GM21526 (cell line): Measurements from ENCODE around the gene TF.
"Not testable (repeated sequence)": the region's sequence is repeated elsewhere in the genome, so short reads cannot be mapped to it uniquely, and the experiment has no call there.

ENCODE experiments used
- ATAC-seq: cut with Tn5 transposase; IDR thresholded peaks from one replicate; pipeline ENCODE4 v1.9.1; 2021; ENCODE audit warnings: moderate library complexity; ENCODE audit not compliant: unreplicated experiment, low FRiP score

Gene TF

DNA sequence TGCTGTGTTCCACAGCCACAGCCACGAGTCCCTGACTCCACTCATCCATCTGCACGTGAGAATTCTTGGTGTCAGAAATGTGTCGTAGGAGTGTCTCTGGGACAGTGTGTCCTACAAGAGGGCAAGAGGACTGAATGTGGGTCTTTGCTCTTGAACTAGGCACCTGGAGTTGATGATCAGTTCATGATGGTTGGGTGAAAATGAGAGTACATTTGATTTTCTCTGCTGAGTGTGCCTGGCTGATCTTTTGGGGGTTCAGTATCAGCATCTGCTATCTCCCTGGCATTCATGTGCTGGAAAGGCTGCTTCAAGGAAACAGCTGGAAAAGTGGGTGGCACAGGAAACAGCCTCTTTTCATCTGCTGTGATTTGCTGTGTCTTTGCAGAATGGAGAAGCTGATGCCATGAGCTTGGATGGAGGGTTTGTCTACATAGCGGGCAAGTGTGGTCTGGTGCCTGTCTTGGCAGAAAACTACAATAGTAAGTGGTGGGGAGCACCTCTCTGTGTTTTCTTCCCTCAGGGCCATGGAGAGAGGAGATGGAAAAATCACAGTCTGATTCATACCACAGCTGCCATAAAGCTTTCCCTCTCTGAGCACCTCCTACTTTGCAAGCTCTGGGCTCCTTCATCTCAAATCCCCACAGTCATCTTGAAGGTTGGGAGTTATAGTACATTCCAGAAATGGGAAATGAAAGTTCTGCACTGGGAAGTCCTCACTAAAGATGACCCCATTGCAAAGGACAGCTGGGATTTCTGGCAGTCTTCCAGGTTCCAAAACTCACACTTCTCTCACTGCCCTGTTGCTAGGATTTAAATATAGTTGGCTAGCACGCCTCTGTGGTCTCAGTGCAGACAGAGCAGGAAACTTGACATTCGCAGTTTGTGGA lies 17.8 kb downstream of the TF start:
- no peak for ATAC-seq

DNA sequence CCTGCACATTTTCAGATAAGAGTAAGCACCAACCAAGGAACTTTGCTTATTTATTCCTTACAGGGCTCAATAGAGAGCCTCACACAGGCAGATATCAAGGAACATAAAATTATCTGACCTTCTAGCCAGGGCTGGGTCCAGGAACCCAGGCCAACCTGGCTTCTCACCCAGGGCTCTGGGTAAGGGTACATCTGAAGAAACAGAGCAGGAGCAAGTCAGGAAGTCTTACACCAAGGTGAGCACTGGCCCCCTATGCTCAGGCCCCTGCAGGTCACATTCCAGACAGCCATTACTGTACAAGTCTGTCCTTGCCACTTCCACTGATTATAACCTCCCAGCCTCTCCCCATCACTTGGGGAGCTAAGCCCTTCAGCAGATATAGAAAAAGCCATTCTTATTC lies 19.1 kb downstream of the TF start:
- ATAC-seq: no peak

DNA sequence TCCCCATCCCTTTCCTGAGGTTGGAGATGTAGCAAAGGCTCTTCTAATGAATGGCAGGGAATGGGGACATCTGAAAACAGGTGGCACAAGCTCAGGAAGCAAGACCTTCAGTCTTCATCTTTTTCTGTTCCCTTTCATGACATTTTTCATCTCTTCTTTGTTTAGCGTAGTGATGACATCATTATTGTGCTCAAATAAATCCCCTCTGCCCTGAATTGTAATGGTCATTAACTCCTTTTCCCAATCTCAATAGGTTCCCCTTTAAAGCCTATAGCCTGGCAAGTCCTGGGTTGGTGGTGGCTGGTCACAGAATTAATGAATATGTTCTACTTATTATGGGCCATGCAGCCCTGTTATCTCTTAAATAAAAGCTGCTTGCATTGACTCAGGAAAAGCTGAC lies 21.4 kb downstream of the TF start:
- no peak for ATAC-seq

DNA sequence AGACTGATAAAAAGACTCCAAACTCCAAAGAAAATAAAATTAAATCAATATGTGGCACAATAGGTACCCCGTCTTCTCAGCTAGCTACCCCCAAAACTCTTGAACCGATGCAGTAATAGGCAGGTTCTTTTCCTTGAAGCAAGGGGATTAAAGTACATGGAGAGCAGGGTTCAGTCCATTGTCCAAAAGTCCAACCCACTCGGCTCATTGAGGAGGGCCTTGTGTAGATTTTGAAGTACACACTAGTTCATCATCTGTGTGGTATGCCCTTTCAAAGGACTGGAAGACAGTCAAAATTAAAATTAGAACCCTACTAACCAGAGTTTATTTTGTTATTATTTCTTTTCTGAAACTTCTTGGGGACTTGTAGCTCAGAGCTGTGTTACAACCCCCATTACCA lies 23.3 kb downstream of the TF start:
- ATAC-seq: no peak

DNA sequence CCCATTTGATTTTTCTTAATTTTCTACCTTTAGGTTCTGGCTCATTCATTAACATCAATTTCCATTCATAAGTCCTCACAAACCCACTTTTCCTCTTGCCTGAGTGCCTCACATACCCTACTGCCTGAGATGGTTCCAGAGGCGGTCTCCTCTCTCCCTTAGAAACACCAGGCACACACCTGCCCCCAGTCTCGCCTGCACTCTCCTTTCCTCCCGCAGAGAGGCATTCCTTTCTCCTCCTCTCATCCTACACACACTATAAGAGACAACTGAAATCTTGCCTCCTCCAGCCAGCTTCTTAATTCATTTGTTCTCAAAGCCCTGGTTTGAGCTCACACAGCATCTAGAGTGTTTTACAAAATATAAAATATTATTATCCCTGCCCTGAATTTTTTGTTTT lies 27.5 kb downstream of the TF start:
- no peak for ATAC-seq

DNA sequence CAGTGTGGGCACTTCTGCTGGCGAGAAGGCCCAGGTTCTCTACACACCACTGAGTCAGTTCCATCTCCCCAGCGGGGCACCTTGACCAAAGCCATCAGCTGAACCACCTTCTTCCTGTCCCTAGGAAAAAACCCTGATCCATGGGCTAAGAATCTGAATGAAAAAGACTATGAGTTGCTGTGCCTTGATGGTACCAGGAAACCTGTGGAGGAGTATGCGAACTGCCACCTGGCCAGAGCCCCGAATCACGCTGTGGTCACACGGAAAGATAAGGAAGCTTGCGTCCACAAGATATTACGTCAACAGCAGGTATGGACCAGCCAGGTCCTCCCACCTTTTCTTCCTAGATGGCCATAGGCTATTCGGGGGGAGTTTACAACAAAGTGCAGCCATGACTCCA lies 29.1 kb downstream of the TF start:
- no peak for ATAC-seq

DNA sequence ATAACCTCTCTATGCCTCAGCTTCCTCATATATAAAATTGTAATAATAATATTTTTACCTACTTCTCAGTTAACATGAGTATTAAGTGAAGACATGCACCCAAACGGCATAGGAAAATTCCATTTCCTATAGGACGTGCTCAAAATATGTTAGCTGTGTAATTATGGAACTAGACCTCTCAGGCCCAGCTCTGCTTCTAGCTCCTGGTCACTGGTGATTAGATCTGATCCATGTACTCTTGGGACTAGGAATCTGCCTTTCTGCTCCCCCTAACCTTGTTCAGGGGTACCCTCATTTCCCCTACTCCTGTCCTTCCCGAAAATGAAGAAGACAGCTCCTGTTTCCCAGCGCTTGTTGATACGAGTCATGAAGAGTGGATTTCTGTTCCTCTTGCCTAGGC lies 29.6 kb downstream of the TF start:
- ATAC-seq: no peak

DNA sequence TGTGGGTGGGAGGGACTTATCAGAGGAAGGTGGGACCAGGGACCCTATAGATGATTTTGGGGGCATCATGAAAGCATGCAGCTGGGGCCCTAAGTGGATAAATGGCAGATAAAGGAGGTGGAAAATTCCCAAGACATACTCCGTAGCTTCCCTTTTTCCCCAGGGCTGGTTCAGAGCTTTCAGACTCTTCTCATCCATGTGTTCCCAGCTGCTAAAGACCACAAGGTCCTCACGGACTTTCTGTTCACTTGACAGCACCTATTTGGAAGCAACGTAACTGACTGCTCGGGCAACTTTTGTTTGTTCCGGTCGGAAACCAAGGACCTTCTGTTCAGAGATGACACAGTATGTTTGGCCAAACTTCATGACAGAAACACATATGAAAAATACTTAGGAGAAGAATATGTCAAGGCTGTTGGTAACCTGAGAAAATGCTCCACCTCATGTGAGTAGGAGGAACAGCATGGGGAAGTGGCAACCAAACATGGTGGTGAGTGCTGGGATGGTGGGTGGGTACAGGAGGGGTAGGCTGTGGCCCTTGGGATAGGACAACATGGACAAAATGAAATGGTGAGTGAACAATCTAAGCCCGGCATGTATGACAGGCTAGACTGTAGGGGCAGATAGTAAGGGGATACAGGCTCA lies 30.7 kb downstream of the TF start:
- no peak for ATAC-seq

DNA sequence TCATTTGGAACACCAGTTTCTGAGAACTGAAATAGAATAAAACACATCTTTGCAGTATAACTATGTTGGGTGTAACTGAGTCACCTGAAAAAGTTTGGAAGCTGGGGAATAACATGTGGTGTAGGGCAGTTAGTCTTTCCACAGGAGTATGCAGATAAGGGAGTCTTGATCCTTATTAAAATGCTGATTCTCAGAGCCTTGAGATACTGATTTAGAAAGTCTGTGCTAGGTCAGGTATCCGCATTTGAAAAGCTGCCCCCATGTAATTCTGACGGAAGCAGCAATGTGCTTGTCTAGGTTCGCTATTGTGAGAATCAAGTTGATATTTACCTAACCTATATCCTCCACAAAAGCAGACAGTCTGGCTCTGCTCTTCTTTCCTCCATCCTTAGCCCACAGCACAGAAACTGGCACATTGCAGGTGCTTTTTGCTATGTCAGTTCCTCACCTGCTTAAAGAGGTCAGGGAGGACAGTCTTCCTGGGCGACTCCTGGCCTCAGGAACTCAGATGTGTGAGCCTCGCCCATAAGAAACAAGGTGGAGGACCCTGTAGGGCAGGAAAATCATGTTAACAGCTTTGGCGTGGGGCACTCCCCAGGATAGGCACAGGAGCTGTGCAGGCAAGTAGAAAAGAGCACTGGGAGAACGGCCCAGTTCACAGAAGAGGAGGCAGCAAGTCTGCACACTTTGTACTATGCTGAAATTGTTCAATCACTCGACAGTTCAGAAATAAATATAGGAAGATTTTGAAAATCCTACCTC lies 31.8 kb downstream of the TF start:
- ATAC-seq: no peak

DNA sequence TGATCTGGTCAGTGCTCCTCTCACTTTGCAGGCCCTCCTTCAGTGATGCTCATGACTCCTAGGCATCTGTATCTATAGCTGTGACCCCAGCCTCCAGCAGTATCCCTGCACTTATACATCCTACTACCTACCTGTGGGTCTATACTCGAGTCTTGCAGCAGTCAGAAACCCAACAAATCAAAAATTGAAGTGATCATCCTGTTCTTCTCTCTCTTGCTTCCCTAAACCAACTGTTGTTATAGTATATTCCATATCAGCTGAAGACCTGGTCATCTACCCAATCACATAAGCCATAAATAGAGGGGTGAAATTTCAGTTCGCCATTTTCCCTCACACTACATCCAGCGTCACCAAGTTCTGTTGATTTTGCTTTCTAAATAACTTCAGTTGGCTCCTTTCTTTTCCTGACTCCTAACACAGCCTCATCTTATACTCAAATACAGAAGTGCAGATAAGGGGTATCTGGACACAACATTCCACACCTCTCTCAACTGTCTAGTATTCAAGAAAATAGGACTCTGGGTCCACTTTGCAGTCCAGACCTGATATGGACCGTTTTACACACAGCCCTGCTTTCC lies 33.5 kb downstream of the TF start:
- ATAC-seq: no peak

DNA sequence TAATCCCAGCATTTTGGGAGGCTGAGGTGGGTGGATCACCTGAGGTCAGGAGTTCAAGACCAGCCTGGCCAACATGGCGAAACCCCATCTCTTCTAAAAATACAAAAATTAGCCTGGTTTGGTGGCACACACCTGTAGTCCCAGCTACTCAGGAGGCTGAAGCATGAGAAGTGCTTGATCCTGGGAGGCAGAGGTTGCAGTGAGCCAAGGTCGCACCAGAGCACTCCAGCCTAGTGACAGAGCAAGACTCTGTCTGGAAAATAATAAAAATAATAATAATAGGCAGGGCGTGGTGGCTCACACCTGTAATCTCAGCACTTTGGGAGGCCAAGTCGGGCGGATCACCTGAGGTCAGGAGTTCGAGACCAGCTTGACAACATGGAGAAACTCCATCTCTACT lies 34.6 kb downstream of the TF start:
- not testable (repeated sequence) for ATAC-seq

DNA sequence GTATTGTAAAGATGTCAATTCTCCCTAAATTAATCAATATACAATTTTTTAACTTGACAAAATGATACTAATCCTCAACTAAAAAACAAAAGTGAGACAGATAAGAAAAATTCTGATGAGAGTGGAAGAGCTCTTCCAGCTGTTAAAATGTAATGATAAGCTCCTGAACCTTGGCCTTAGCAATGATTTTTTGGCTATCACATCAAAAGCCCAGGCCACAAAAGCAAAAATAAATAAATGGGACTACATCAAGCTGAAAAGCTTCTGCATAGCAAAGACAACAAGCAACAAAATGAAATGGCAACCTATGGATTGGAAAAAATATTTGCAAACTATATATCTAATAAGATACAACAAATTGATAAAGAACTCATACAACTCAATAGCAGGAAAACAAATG lies 35.4 kb downstream of the TF start:
- no peak for ATAC-seq

DNA sequence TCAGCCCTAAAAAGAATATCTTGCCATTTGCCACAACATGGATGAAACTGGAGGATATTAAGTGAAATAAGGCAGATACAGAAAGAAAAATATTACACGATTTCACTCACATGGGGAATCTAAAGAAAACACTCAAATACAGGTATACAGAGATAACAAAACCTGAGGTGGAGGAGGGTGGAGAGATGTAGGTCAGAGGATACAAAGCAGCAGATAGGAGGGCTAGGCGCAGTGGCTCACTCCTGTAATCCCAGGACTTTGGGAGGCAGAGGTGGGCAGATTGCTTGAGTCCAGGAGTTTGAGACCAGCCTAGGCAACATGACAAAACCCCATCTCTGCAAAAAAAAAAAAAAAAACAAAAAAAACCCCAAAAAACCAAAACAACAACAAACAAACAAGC lies 36.3 kb downstream of the TF start:
- no peak for ATAC-seq

DNA sequence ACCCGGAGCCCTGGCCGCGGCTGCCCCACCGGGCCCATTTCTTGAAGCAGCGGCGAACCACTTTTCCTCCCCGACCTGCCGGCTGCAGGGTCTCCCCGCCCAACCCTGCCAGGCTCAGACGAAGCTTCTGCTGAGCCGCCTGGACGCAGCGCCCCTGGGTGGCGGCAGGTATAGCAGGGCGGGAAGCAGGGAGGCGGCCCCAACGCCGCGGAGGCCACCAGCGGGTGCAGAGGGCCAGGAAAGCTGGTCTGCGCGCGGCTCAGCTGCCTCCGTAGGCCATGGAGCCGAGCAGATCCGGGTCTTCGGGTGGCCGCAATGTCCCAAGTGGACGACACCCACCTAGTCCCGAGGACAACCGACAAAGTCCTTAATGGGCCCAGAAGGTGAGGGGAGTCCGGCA lies 37.6 kb downstream of the TF start:
- no peak for ATAC-seq

DNA sequence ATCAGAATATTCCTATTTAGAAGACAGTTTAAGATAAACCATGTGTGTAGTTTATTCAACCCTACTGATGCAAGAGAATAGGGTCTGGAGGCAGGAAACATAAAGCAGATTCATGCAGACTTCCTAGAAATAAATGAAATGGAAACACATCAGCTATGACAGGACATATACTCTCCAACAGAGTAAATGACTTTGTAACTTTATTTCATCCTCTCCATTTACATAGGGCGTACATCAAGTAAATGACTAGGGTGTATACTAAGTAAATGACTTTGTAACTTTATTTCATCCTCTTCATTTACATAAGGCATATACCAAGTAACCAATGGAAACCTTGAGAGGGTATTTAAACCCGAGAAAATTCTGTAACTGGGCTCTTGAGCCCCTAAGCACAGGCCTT lies 41.8 kb downstream of the TF start:
- ATAC-seq: no peak

DNA sequence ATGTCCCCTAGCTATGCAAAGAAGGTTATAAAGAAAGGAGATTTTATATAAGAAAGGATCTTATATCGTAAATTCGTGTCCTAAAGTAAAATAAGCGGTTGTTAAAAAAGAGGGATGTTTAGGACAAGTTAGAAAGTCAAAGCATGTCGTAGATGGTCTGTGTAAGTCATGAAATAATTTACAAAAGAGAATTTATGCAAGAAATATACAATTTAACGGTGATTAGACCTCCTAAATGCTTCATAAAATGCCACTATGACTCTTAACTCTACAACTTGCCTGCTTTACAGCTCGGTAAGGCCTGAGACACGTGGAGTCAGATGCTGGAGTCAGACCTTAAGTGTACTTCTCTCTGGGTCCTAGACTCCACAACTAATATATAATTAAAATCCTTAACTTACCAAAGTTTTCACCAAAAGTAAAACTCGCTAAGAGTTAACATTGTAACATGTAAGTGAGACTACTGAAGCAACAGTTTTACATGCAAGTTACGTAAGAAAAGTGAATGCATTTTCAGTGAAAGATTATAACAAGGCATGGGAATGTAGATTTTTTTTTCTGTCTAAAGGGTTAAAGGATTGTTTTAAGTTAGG lies 46.1 kb downstream of the TF start:
- no peak for ATAC-seq

DNA sequence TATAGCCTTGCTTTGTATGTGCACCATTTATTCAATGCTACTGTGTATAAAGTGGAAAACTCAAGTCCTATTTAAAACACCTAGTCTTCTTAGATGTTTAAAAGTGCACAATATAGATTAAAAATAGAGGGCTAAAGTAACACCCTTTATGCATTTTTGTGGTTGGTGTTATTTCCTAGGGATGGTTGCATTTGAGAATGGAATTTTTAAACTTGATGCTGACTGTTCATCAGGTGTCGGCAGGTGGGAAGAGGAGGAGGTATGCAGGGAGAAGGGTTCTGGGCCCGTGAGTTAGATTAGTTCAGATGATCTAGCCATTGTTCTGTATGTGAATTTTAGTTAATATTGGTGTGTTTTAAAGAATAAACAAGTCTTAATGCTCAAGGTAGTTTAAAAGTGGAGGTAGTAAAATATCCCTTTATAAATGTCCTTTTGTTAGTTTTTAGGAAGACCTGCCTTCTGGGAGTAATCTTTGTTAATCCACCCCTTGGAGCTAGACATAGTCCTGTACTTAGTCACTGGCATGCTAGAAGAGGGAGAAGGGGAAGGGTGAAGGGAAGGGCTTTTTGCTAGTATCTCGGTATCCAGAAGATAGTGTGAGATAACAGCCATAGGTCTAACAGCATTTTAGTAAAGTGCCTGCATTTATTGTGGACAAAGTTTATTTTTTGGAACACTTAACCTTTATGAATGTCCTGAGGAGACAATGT lies 51.4 kb downstream of the TF start:
- ATAC-seq: no peak

DNA sequence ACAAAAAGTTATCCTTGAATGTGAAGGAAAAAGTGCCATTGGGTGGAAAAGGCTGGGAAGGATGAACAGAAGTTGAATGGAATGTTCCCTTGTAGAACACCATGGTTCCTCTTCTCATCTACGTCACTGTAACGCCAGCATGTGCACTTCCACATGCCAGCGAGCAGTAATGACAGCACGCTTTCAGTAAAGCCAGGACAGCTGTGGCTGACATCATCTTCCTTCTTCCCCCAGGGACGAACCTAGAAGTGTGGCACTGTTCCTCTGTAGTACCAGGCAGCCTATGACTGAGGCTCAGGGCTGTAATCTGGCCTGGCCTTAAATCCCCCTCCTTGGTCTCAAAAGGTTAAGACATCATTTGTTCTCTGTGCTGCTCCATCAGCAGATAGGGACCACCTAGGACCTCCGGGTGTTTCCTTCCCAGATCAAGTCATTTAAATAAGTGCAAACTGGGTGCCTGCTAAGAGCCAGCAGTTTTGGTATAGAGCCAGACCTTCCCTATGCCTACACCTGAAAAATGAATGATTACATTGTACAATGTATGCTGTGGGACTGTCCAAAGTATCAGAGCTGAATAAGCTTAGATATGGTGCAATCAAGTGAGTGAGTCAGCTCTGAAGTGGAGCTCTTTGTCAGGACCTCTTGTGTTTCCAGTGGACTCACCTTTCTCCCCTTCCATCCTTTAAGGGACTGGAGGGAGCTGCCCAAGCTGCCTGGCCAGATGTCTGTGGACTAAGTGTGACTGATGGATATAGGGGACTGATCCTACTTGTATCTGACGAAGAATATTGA lies 53.8 kb downstream of the TF start:
- no peak for ATAC-seq

DNA sequence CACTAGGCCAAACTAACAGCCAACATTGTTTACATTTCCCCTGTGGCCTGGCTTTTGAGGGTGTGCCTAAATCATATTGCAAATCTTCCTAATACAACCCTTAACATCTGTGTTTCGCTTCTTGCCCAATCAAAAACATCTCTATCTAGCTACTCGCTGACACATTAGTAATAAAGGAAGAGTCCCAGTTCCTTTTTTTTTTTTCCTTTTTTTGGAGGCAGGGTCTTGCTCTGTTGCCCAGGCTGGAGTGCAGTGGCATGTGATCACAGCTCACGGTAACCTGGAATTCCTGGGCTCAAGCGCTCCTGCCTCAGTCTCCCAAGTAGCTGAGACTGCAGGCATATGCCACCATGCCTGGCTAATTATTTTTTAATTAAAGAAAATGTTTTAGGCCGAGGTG lies 57.3 kb downstream of the TF start:
- ATAC-seq: no peak
